Cardiac muscle cell (in vitro differentiated cells and primary cell): ENCODE data around the gene SLC6A17. TPM values are rescaled to one million over a fixed set of nuclear protein-coding genes. Genes with fewer than 3 reads are reported as not detected.

ENCODE experiments used
- DNase-seq, 2 donors: peaks; one replicate each; pipeline versions ENCODE4 v3.0.0 to v3.0.0-alpha.2; 2010 to 2017; ENCODE audit warnings: low read depth in 1 of 2, low spot score in 1 of 2
- H3K27ac ChIP-seq: fragments of 200-600 bp; sonication (generic); 2 replicates; pipeline ENCODE4 v1.5.1; 2016
- H3K27me3 ChIP-seq: fragments of 200-600 bp; sonication (generic); 2 replicates; pipeline ENCODE4 v1.6.0; 2016; ENCODE audit warnings: control low read depth
- H3K36me3 ChIP-seq: fragments of 200-600 bp; sonication (generic); 2 replicates; pipeline ENCODE4 v1.5.1; 2016; ENCODE audit warnings: control low read depth
- H3K4me1 ChIP-seq: fragments of 200-600 bp; sonication (generic); 2 replicates; pipeline ENCODE4 v1.8.1; 2017; ENCODE audit warnings: low read depth, mild to moderate bottlenecking, mixed run types
- H3K4me3 ChIP-seq: fragments of 200-600 bp; sonication (generic); 2 replicates; pipeline ENCODE4 v1.5.1; 2016; ENCODE audit warnings: mild to moderate bottlenecking
- H3K9me3 ChIP-seq: fragments of 200-600 bp; sonication (generic); 2 replicates; pipeline ENCODE4 v1.5.1; 2017; ENCODE audit warnings: low read depth, mild to moderate bottlenecking, control low read depth
- polyA plus RNA-seq: library from polyadenylated mRNA; unstranded; fragments of >200 nt; fragmentation: Nextera tagmentation; extraction: Ambion mirVana; gene quantifications from 2 replicates; pipeline ENCODE4 v1.2.1, GENCODE V29; 2016
- total RNA-seq: library from RNA; depleted of rRNA; stranded (reverse); fragments of >200 nt; gene quantifications from 2 replicates; pipeline ENCODE4 v1.2.3, GENCODE V29; 2016
- TF ChIP-seq, protein P1 (sequence below): IDR thresholded peaks from 2 replicates; pipeline ENCODE4 v1.5.1; 2012; ENCODE audit warnings: low read depth, mild to moderate bottlenecking, low read length

Gene SLC6A17
- total and polyA plus RNA-seq, 2 experiments from 2014 or later, result 0.06 TPM; not detected in 1

DNA sequence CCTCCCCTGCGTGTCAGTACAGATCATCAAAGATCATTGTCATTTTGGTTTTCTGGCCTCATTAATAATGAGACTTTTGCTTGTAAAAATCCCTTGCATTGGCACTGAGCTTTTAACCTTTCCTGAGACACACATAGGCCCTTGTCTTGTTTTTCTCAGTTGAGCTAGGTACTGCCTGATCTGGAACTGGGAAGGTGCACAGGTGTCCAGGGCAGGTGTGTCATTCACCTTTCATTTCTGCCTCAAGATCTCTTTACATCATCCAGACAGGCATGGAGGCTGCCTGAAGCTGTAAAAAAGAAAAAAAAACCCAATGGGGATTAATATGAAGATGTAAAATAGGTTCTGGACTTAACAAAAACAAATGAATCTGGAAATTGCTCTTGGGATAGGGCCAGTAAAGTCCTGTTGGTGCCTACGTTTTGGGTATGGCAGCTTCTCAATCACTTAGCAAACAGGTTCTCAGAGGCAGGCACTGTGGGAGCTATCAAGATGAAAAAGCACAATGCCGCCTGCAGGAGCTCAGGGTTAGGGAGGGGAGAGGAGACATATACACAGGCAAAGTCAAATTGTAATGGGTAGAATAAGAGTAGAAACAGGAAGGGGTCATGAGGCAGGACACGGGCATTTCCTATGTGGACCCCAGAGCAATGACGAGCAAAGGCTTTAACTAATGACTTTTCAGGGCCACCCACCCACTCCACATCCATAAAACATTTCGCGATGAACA, 58.8 kb downstream of the SLC6A17 start:
- Histone ChIP-seq H3K4me1 (no peaks in the 10 kb centered on the region), H3K9me3 (no peaks in the 10 kb centered on the region), H3K36me3 (no peaks in the 10 kb centered on the region), H3K4me3 (peak overlapping the region; percentile 65), H3K27me3 (peaks cover 30% of the 10 kb centered on the region), H3K27ac (peak overlapping the region; percentile 63)
- DNase-seq, result no peak
- TF ChIP-seq, protein P1, sequence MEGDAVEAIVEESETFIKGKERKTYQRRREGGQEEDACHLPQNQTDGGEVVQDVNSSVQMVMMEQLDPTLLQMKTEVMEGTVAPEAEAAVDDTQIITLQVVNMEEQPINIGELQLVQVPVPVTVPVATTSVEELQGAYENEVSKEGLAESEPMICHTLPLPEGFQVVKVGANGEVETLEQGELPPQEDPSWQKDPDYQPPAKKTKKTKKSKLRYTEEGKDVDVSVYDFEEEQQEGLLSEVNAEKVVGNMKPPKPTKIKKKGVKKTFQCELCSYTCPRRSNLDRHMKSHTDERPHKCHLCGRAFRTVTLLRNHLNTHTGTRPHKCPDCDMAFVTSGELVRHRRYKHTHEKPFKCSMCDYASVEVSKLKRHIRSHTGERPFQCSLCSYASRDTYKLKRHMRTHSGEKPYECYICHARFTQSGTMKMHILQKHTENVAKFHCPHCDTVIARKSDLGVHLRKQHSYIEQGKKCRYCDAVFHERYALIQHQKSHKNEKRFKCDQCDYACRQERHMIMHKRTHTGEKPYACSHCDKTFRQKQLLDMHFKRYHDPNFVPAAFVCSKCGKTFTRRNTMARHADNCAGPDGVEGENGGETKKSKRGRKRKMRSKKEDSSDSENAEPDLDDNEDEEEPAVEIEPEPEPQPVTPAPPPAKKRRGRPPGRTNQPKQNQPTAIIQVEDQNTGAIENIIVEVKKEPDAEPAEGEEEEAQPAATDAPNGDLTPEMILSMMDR, result no peak

DNA sequence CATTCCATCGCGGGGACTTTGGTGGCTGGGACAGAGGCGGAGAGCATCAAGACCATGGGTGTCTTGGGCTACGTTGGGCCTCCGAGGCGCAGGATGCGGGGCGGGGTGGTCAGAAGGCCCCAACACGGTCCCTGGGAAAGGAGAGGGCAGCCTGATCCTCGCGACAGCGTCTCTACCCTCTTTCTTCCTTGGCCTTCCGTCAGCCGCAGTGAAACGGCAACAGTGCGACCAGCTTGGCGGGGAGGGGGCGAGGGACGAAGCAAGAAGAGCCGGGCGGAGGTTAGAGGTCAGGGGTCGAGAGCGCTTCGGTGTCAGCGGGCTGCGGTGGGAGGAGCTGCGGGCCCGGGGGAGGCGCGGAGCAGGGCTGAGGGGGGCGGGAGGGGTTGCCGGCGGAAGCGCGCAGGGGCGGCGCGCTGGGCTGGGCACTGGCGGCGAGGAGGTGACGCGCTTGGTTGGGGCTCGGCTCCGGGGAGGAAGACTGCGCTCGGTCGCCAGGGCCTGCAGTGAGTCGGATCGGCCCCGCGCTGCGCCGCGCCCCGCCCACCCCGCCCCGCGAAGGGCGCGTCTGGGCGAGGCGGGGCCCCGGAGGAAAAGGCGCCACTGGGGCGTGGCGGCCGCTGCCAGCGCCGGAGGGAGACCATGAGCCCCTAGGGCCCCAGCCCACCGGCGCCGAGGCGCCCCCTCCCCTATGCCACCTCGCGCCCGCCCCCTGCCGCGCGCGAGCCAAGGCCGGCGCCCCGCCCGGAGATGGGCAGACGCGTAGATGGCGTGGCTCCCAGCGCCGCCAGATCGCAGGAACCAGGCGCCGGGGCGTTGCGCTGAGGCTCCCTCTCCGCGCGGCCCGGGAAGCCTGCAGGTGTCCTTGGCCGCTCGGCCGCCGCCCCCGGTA, 59.7 kb downstream of the SLC6A17 start, which contains the start of gene KCNC4:
TSS of gene KCNC4 (plus strand) at position 600 of the 889 bp plus-strand sequence. CDS start 1,186 bp downstream, outside the sequence.
- H3K36me3 ChIP-seq, result no peaks in the 10 kb centered on the region
- peak within 1 kb of the TSS; percentile 65 for H3K4me3 ChIP-seq
- H3K27ac ChIP-seq, result peak within 1 kb of the TSS; percentile 63
- TF ChIP-seq, protein P1, result no peak
- H3K4me1 ChIP-seq, result no peaks in the 10 kb centered on the region
- peaks cover 30% of the 10 kb centered on the region for H3K27me3 ChIP-seq
- H3K9me3 ChIP-seq, result no peaks in the 10 kb centered on the region
- DNase-seq, result peak; percentile 88

DNA sequence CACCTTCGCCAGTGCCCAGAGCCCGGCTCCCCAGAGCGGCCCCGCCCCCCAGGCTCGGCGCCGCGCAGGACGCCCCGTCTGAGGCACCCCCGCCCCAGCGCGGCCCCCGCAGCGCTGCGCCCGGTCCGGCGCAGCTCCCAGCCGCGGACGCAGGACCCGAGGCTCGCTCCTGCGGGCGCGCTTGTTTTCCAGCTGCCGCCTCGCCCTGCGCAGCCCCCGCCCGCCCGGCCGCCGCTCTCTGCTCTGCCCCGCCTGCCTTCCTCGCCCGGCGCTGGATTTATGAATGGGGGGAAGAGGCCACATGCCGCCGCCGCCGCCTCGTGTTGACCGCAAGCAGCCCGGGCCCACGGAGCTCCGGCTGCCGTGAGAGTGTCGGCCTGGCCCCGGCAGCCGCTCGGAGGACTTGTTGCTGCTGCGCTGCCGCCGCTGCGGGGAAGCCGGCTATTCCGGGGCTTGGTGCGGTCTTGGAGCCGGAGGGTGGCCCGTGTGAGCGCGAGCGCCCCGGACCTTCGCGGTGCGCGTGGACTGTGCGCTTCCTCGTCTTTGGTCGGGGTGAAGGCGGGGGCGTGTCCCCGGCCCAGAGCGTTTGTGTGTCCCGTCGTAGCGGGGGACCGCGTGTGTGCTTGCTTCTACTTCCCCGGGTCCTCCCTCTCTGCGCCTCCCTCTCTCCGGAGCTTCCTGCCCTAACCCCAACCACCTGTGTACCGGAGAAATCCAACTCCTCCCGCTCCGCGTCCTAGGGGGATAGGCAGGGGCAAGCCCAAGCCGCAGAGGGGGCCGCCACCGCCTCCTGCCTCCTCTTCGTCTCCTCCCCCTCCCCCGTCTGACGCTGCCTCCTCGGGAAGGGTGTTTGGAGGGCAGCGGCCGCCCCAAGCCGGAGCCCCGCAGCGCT, 60.6 kb downstream of the SLC6A17 start:
- Histone ChIP-seq H3K4me3 (peak overlapping the region; percentile 65), H3K4me1 (no peaks in the 10 kb centered on the region), H3K27ac (no peak overlapping the region), H3K36me3 (no peaks in the 10 kb centered on the region), H3K9me3 (no peaks in the 10 kb centered on the region), H3K27me3 (peaks cover 30% of the 10 kb centered on the region)
- TF ChIP-seq, protein P1, result no peak
- DNase-seq, result peak; percentile 41 to 62

DNA sequence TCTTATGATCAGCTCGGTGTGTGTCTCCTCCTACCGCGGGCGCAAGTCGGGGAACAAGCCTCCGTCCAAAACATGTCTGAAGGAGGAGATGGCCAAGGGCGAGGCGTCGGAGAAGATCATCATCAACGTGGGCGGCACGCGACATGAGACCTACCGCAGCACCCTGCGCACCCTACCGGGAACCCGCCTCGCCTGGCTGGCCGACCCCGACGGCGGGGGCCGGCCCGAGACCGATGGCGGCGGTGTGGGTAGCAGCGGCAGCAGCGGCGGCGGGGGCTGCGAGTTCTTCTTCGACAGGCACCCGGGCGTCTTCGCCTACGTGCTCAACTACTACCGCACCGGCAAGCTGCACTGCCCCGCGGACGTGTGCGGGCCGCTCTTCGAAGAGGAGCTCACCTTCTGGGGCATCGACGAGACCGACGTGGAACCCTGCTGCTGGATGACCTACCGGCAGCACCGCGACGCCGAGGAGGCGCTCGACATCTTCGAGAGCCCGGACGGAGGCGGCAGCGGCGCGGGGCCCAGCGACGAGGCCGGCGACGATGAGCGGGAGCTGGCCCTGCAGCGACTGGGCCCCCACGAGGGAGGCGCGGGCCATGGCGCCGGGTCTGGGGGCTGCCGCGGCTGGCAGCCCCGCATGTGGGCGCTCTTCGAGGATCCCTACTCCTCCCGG, 61.3 kb downstream of the SLC6A17 start:
- H3K4me3 ChIP-seq, result peak overlapping the region; percentile 65
- TF ChIP-seq, protein P1, result no peak
- no peaks in the 10 kb centered on the region for H3K4me1 ChIP-seq
- no peak overlapping the region for H3K27ac ChIP-seq
- no peaks in the 10 kb centered on the region for H3K9me3 ChIP-seq
- no peak for DNase-seq
- H3K36me3 ChIP-seq, result no peaks in the 10 kb centered on the region
- H3K27me3 ChIP-seq, result peaks cover 30% of the 10 kb centered on the region
